ENCODE data around the gene RHOH.
A peak's percentile ranks its signal among the peaks of the same experiment; 100 is the strongest.
"Not testable (repeated sequence)": the region's sequence is repeated elsewhere in the genome, so short reads cannot be mapped to it uniquely, and the experiment has no call there.

The RHOH gene

GRCh38 chr4:40196724-40197281 lies at the start of gene RHOH:
Gene RHOH (plus strand): TSS chr4:40197031. CDS start chr4:40243387, 46,356 bp downstream.
- peak; percentile 86 for DNase-seq

GRCh38 chr4:40147490-40147889 lies 49.3 kb upstream of the RHOH start:
- DNase-seq, result not testable (repeated sequence)

- peak; percentile 86 for DNase-seq
Measured at GRCh38 chr4:40149960-40150385, 46.9 kb upstream of the RHOH start.

- no peak for DNase-seq
Measured at GRCh38 chr4:40150932-40151331, 45.9 kb upstream of the RHOH start.

- no peak for DNase-seq
Measured at GRCh38 chr4:40152637-40153036, 44.2 kb upstream of the RHOH start.

GRCh38 chr4:40157436-40157835 lies 39.4 kb upstream of the RHOH start:
- no peak for DNase-seq

GRCh38 chr4:40160258-40160657 lies 36.6 kb upstream of the RHOH start:
- DNase-seq, result no peak

GRCh38 chr4:40164459-40164858 lies 32.4 kb upstream of the RHOH start:
- DNase-seq, result no peak

- DNase-seq, result no peak
Measured at GRCh38 chr4:40165916-40166315, 30.9 kb upstream of the RHOH start.

GRCh38 chr4:40168070-40168469 lies 28.8 kb upstream of the RHOH start:
- DNase-seq, result no peak

- DNase-seq, result no peak
Measured at GRCh38 chr4:40170588-40170987, 26.2 kb upstream of the RHOH start.

- DNase-seq, result no peak
Measured at GRCh38 chr4:40173470-40173875, 23.4 kb upstream of the RHOH start.

GRCh38 chr4:40176602-40177001 lies 20.2 kb upstream of the RHOH start:
- DNase-seq, result no peak

- DNase-seq, result no peak
Measured at GRCh38 chr4:40177591-40177990, 19.2 kb upstream of the RHOH start.

GRCh38 chr4:40178672-40179071 lies 18.2 kb upstream of the RHOH start:
- DNase-seq, result no peak

GRCh38 chr4:40179360-40179759 lies 17.5 kb upstream of the RHOH start:
- no peak for DNase-seq

GRCh38 chr4:40180356-40180755 lies 16.5 kb upstream of the RHOH start:
- DNase-seq, result no peak

- no peak for DNase-seq
Measured at GRCh38 chr4:40182001-40182400, 14.8 kb upstream of the RHOH start.

- no peak for DNase-seq
Measured at GRCh38 chr4:40182954-40183353, 13.9 kb upstream of the RHOH start.

- peak; percentile 67 for DNase-seq
Measured at GRCh38 chr4:40183615-40184411, 13.0 kb upstream of the RHOH start.

- no peak for DNase-seq
Measured at GRCh38 chr4:40185830-40186664, 10.8 kb upstream of the RHOH start.

- no peak for DNase-seq
Measured at GRCh38 chr4:40186665-40187014, 10.2 kb upstream of the RHOH start.

GRCh38 chr4:40187386-40187906 lies 9.4 kb upstream of the RHOH start:
- DNase-seq, result no peak

GRCh38 chr4:40190019-40190418 lies 6.8 kb upstream of the RHOH start:
- DNase-seq, result no peak
